Nephron (organoid): ENCODE results near the gene CCDC116.

Source experiments
- H3K27ac Mint-ChIP-seq, 3 experiments: 2 replicates each; pipeline ENCODE4 v1.8.0; 2020; ENCODE audit warnings: mixed read lengths in 3 of 3, mild to moderate bottlenecking in 2 of 3, moderate library complexity in 1 of 3
- H3K27me3 Mint-ChIP-seq: 2 replicates; pipeline ENCODE4 v1.8.0; 2021; ENCODE audit warnings: low read depth, mild to moderate bottlenecking, moderate library complexity, mixed read lengths
- H3K36me3 Mint-ChIP-seq: 2 replicates; pipeline ENCODE4 v1.8.0; 2020; ENCODE audit warnings: low read depth, mixed read lengths
- H3K4me1 Mint-ChIP-seq: 2 replicates; pipeline ENCODE4 v1.8.0; 2020; ENCODE audit warnings: mixed read lengths
- H3K4me3 Mint-ChIP-seq, 3 experiments: 2 replicates each; pipeline ENCODE4 v1.8.0; 2020; ENCODE audit warnings: mild to moderate bottlenecking in 3 of 3, mixed read lengths in 3 of 3, moderate library complexity in 2 of 3
- H3K9me3 Mint-ChIP-seq: 2 replicates; pipeline ENCODE4 v1.8.0; 2020; ENCODE audit warnings: mixed read lengths
- CTCF ChIP-seq, 3 experiments: fragments of 200-600 bp; sonication (generic); IDR thresholded peaks; one replicate each; pipeline ENCODE4 v1.5.0; 2021; ENCODE audit warnings: antibody characterized with exemption in 3 of 3; ENCODE audit not compliant: unreplicated experiment in 3 of 3

CCDC116 gene

DNA sequence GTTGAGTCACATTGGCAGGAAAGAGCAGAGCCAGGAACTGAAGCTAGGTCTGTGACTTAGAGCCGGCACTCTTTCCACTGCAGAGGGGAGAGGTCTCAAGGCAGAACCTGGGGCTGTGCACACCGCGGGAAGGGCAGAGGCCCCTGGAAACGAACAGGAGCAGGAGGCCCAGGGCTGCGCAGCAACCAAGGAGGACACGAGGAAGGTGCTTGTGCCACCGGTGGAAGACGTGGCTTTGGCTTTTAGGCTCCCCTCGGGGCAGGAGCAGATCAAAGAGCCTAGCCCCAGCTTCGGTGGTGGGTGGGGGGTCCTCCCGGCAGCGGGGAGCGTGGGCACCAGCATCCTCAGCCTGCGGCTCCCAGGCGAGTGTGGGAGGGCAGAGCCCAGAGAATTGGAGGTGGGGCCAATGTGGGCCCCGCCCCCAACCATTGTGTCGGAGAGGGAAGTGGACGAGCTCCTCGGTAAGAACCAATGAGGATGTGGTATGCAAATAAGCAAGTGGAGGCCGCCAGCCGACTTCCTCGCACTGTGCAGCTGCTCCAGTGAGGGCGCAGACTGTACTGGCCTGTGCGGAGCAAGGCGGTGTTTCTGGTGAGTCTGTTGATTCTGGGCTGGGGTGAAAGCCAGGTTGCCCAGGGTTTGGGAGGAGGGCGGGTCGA, at the start of gene CCDC116:
Gene CCDC116, plus strand, starts transcription at position 524 of the 659 bp plus-strand sequence. CDS start 422 bp downstream, outside the sequence.
- H3K4me3 Mint-ChIP-seq: peak within 1 kb of the TSS in 1 of 3 experiments; percentile 31
- peaks cover 5% of the 10 kb centered on the region for H3K4me1 Mint-ChIP-seq
- no peaks in the 10 kb centered on the region for H3K27me3 Mint-ChIP-seq
- H3K9me3 Mint-ChIP-seq: no peaks in the 10 kb centered on the region
- H3K36me3 Mint-ChIP-seq: peaks cover 4% of the 10 kb centered on the region
- TF ChIP-seq CTCF (IDR thresholded peaks at IDR 0.05; ENCODE audit: unreplicated experiment in 3 of 3): no peak
- no peak within 1 kb of the TSS for H3K27ac Mint-ChIP-seq

- Mint-ChIP-seq H3K4me1 (peaks cover 28% of the 10 kb centered on the region), H3K9me3 (no peaks in the 10 kb centered on the region), H3K36me3 (peaks cover 18% of the 10 kb centered on the region), H3K27me3 (no peaks in the 10 kb centered on the region), H3K4me3 (no peak overlapping the region), H3K27ac (peak overlapping the region in 2 of 3 experiments; percentile 9 to 37)
- no peak for TF ChIP-seq CTCF (IDR thresholded peaks at IDR 0.05; ENCODE audit: unreplicated experiment in 3 of 3)
These were observed 49.5 kb upstream of the CCDC116 start for GRCh38 chr22:21582801-21583740.

GRCh38 chr22:21585389-21585788, 47.2 kb upstream of the CCDC116 start:
- Mint-ChIP-seq H3K27me3 (no peaks in the 10 kb centered on the region), H3K36me3 (peaks cover 18% of the 10 kb centered on the region)

GRCh38 chr22:21587803-21588611, 44.6 kb upstream of the CCDC116 start:
- peaks cover 19% of the 10 kb centered on the region for H3K36me3 Mint-ChIP-seq
- TF ChIP-seq CTCF (IDR thresholded peaks at IDR 0.05; ENCODE audit: unreplicated experiment in 3 of 3): no peak

More at GRCh38 chr22:21585389-21585788, 47.2 kb upstream of the CCDC116 start:
- no peak overlapping the region for H3K4me3 Mint-ChIP-seq
- no peaks in the 10 kb centered on the region for H3K9me3 Mint-ChIP-seq
- no peak for TF ChIP-seq CTCF (IDR thresholded peaks at IDR 0.05; ENCODE audit: unreplicated experiment in 3 of 3)
- peaks cover 30% of the 10 kb centered on the region for H3K4me1 Mint-ChIP-seq
- H3K27ac Mint-ChIP-seq: no peak overlapping the region

DNA sequence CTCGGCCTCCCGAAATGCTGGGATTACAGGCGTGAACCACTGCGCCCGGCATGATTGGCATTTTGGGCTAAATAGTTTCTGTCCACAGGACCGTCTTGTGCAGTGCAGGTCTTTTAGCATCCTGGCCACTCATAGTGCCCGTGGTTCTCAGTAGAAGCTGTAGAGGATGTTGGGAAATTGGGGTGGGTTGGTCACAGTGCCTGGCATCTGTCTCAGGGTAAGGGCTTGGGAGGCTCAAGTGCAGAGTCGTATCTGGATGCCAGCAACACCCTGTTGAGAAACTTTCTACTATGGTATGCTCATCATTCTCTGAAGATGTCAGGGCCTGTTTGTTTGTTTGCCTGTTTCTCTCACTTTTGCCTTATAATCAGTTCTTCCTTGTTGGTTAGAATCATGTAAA, 43.2 kb upstream of the CCDC116 start:
- Mint-ChIP-seq H3K27me3 (no peaks in the 10 kb centered on the region), H3K4me1 (peaks cover 26% of the 10 kb centered on the region), H3K4me3 (no peak overlapping the region), H3K36me3 (peaks cover 33% of the 10 kb centered on the region), H3K9me3 (no peaks in the 10 kb centered on the region), H3K27ac (no peak overlapping the region)
- no peak for TF ChIP-seq CTCF (IDR thresholded peaks at IDR 0.05; ENCODE audit: unreplicated experiment in 3 of 3)

More at GRCh38 chr22:21587803-21588611, 44.6 kb upstream of the CCDC116 start:
- no peaks in the 10 kb centered on the region for H3K9me3 Mint-ChIP-seq
- no peaks in the 10 kb centered on the region for H3K27me3 Mint-ChIP-seq
- peaks cover 33% of the 10 kb centered on the region for H3K4me1 Mint-ChIP-seq
- H3K27ac Mint-ChIP-seq: peak overlapping the region in 2 of 3 experiments; percentile 27 to 54
- no peak overlapping the region for H3K4me3 Mint-ChIP-seq
